GM13976 (cell line): ENCODE results near the gene EML6.

Experiments used
- DNase-seq: peaks from one replicate; pipeline ENCODE4 v3.0.0; 2012; ENCODE audit warnings: low spot score
- in situ Hi-C: fragments of 300-500 bp; cut with MboI; formaldehyde crosslinking; loops from one replicate; pipeline ENCODE4 v1.12.0; 2022; ENCODE audit warnings: low sequenced_read_pairs, mixed read lengths, inconsistent platforms; ENCODE audit not compliant: unreplicated experiment
- TF ChIP-seq, protein P1 (sequence below): IDR thresholded peaks from 2 replicates; pipeline ENCODE4 v1.5.1; 2012; ENCODE audit warnings: borderline replicate concordance, mild to moderate bottlenecking; ENCODE audit not compliant: insufficient read depth; ENCODE audit errors: extremely low read depth, missing control alignments, control extremely low read depth

The EML6 gene

DNA sequence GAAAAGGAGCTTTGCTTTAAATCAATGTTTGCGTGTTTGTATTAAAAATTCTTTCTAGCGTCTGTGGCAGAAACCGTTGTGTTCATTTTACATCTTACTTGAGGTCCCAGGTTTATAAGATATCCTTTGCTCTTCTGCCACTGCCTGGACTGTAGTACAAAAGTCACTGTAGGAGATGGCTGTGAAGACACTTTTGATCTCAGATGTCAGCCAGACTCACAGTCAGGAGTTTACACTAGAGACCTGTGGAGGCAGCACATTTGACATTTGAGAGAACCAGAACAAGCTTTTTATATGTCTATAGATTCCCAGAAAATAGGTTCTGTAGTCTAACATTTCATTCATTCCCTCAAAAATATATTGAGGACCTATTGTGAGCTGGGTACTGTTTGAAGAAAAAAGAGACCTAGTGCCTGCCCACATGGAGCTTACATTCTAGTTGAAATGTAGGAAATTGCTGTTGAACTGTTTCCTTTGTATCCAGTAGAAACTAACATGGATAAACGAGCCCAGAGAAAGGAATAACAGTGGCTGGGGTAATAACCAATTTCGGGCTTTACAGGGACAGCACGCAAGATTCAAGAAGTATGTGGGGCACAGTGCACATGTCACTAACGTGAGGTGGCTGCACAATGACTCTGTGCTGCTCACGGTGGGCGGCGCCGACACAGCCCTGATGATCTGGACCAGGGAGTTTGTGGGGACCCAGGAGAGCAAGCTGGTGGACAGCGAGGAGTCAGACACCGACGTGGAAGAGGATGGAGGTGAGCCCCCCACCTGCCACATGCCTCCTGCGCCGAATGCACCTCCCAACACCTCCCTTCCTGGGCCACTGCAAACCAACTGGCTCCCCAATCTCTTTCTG lies 204.5 kb downstream of the EML6 start:
- in situ Hi-C loops, result no loop called here
- DNase-seq, result no peak
- TF ChIP-seq, protein P1, sequence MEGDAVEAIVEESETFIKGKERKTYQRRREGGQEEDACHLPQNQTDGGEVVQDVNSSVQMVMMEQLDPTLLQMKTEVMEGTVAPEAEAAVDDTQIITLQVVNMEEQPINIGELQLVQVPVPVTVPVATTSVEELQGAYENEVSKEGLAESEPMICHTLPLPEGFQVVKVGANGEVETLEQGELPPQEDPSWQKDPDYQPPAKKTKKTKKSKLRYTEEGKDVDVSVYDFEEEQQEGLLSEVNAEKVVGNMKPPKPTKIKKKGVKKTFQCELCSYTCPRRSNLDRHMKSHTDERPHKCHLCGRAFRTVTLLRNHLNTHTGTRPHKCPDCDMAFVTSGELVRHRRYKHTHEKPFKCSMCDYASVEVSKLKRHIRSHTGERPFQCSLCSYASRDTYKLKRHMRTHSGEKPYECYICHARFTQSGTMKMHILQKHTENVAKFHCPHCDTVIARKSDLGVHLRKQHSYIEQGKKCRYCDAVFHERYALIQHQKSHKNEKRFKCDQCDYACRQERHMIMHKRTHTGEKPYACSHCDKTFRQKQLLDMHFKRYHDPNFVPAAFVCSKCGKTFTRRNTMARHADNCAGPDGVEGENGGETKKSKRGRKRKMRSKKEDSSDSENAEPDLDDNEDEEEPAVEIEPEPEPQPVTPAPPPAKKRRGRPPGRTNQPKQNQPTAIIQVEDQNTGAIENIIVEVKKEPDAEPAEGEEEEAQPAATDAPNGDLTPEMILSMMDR, result no peak

DNA sequence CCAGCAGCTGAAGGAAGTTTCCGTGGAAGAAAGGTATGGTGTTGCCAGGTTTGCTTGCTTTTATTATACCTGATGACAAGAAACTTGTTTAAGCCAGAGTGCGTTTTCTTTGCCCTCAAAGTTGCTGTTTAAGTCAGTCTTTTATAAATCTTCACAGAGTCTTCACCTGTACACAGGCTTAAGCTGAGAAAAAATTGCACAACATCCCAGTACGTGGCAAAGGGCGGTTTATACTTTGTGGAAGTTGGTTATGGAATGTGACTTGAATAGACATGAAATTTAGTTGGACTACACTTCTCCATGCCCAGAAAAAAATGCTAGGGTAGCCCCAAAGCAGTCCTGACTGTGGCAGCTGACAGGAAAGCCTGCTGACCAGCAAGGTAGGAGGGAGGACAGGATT lies 205.3 kb downstream of the EML6 start:
- TF ChIP-seq, protein P1, result no peak
- DNase-seq, result no peak
- in situ Hi-C loops, result no loop called here

DNA sequence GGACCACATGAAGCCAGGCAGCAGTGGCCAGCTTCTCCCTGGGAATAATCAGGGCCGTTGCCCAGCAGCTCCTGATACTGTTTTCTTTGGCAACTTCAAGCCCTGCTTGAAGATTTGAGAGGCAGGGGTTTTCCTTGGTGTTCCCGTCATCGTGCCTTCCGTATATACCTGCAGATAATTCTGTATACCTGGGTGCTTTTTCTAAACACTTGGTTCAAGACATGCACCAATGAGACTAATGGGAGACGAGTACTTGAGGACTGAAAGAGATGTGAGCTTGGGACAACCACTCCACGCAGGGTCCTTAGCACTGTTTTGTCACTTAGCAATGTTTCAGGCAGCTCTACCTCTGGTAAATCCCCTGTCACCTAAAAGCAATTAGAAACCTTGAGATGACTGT lies 208.0 kb downstream of the EML6 start:
- TF ChIP-seq, protein P1, result no peak
- in situ Hi-C loops, result no loop called here
- DNase-seq, result no peak

DNA sequence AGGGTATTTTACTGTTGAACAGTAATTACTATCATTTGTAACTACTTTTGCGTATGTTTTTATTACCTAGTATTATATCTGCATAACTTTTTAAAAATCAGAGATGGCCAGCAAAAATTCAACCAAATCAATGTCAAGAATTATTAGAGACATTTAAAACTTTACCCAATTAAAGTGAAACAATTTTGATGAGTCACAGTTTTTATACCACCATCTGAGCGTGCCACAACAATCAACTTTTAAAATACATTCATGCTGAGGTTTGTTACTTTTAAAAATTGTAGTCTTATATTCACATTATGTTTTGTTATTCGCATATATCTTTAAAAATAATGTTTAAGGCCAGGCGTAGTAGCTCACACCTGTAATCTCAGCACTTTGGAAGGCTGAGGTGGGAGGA lies 211.9 kb downstream of the EML6 start:
- DNase-seq, result no peak
- TF ChIP-seq, protein P1, result no peak
- in situ Hi-C loops, result no loop called here

DNA sequence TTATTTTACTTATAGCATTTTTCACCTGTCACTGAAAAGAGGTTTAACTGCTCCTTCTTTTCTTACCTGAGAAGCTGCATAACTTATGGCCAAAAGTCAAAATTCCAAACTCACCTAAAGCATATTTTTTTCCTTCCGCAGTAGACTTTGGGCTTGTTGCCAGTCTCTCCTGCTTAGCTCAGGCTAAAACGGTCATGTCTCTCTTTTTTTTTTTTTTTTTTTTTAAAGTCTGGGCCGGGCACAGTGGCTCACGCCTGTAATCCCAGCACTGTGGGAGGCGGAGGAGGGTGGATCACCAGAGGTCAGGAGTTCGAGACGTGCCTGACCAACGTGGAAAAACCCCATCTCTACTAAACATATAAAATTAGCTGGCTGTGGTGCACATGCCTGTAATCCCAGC lies 213.3 kb downstream of the EML6 start:
- DNase-seq, result no peak
- in situ Hi-C loops, result no loop called here
- TF ChIP-seq, protein P1, result no peak

DNA sequence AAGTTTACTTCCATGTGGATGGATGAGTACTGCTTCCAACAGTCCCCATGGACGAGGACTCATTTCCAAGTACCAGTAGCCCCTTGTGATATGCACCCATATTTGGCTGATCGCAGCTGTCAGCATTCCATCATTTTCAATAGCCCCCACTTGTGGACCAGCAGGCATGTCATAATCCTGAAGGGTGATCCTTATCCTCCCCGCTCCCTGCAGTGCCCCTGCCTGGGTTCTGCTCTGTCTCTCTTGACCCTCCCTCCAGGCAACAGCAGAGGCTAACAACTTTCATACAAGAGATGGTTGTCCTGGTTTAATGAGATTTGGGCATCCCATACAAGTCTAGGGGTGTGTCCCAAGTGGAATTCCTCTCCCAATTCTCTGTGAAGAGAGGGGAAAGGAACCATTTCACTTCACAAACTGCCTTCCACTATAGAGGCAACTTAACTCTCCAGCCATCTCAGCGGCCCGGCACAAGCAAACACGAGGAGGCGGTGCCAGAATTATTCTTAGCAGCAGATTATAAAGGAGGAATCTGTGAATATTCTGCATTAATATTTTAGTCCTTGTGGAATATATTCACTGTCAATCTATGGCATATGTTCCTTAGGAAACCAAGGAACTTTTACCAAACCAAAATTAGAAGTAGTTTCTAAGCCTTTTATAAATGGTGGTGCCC lies 216.1 kb downstream of the EML6 start:
- in situ Hi-C loops, result no loop called here
- DNase-seq, result no peak
- TF ChIP-seq, protein P1, result no peak
